ENCODE data around the gene TP53INP2.

The TP53INP2 gene

GRCh38 chr20:34732523-34732922, 28.4 kb downstream of the TP53INP2 start:
- FAIRE-seq: no peak

DNA sequence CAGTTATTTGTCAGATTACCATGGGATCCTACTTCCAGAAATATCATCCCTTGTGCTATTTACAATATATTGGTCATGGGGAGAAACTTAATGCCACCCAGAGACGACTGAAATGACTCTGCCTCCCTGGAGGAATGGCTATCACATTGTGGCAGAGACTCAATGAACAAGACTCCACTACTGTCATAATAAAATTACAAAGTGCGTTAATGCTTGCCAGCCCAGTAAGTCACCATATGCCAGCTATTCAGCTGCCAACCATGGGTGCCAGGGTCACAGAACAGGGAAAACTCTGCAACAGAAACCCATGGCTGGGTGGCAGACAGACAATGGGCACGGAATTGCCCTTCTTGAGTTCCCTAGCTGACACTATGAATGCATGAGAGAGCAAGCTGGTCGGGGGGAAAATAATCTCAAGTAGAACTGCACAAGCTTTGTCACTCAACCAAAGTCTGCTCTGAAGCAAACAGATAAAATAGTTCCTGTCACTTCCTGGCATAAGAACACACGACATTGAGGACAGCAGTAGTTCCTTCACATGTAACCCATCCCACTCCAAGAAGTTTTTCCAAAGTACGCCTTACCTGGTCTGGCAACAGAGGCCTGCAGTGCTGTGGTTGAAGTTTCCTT, 32.1 kb downstream of the TP53INP2 start:
- no peak for FAIRE-seq

GRCh38 chr20:34743039-34743438, 38.9 kb downstream of the TP53INP2 start:
- no peak for FAIRE-seq

- no peak for FAIRE-seq
Measured at GRCh38 chr20:34744340-34744739, 40.2 kb downstream of the TP53INP2 start.

DNA sequence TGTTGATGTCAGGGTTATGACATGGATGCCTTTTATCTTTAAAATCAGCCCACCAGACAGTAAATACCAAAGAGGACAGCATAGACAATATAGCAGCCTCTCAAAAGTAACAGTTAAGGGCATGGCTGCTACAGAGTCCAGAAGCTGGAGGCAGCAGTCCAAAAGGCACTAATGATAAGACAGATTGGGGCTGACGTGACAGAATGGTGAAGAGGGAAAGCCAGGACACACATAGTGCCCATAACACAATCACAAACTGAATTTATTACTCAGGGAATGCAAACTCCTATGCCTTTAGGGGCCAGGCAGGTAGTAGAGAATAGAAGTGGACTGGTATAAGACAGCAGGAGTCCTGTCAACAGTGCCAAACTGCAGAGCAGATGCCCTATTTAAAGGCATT, 40.7 kb downstream of the TP53INP2 start:
- FAIRE-seq: no peak

- FAIRE-seq: no peak
Measured at GRCh38 chr20:34746674-34747073, 42.5 kb downstream of the TP53INP2 start.

- FAIRE-seq: no peak
Measured at GRCh38 chr20:34747479-34747878, 43.3 kb downstream of the TP53INP2 start.

GRCh38 chr20:34748709-34749108, 44.6 kb downstream of the TP53INP2 start:
- FAIRE-seq: no peak

DNA sequence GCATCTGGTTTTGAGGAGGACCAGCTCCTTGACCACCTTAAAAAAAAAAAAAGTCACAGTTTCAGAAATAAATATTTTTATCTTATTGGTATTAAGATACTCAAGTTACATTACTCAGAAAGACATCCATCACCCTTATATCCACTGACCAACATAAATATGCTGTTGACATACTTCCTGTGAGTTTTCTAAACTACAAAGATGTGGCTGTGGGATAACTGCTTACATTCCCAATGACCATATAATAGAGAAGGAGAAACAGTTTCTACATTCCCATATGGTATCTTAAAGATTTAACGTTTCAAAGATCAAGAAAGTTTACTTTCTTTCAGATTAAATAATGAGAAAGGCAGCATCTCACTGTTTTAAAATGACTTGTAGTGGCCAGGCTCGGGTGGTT, 46.3 kb downstream of the TP53INP2 start:
- no peak for FAIRE-seq

DNA sequence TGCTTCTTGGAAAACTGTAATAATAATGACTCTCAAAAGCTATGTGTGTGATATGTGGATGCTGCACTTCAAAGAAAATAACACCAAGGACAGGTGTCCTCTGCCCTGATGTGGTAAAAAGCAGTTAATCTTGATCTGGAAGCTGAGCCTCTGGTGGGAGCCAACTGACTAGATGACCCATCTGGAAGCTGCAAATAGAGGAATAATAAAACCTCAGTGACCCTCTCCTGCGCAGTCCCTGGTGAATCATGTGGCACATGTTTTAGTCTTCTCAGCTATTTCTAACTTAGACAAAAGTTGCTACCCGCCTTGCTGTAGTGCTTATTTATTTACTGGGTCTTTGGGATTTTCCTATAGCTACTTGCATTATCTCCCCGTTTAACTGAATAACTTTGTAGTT, 47.3 kb downstream of the TP53INP2 start:
- FAIRE-seq: no peak

DNA sequence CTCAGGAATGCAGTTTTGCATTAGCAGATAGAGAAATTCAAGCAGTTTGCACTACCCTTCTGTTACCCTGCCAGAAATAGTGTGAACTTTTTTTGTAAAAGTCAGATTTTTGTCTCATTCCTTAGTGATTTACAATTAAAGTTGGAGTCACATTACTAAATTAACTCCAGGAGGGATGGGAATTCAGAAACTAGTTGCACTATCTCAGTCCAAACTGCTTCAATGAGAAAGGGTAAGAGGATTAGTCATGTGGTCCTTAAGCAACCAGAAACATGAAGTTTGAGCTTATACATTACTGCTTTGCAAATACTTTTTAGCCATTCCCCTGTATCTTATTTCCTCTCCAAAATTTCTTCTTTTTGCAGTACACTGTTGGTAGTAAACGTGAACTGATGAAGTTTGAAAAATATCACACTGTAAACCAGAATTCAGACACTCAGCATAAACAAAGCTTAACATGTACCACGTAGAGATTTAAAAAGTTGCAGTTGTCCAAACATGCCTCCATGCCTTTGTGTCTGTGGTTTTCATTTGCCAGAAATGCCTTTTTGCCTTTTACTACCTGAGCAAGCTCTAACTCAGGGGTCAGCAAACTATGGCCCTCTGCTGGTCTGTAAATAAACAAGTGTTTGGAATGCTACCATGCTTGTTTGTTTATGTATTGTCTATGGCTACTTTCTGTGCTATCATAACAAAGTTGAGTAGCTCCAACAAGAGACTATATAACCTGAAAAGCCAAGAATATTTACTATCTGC, 49.7 kb downstream of the TP53INP2 start:
- FAIRE-seq: no peak

DNA sequence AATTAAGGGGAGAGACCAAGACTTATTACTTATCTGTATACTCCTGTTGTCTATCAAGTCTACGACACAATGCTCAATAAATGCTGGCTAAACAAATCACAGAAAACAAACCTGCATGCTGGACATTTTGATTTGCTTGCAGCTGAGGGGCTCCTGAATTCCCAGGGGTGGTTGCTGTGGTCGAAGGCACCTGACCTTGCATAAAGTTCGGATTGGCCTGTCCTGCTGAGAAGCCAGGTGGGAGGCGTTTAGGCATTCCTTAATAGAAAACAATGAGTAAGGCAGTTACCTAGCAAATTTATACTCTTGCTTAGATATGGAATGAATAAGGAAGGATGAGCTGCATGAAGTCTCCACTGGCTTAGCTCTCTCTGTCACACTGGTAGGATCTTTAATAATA, 50.5 kb downstream of the TP53INP2 start:
- no peak for FAIRE-seq

GRCh38 chr20:34755367-34755766, 51.2 kb downstream of the TP53INP2 start:
- no peak for FAIRE-seq

DNA sequence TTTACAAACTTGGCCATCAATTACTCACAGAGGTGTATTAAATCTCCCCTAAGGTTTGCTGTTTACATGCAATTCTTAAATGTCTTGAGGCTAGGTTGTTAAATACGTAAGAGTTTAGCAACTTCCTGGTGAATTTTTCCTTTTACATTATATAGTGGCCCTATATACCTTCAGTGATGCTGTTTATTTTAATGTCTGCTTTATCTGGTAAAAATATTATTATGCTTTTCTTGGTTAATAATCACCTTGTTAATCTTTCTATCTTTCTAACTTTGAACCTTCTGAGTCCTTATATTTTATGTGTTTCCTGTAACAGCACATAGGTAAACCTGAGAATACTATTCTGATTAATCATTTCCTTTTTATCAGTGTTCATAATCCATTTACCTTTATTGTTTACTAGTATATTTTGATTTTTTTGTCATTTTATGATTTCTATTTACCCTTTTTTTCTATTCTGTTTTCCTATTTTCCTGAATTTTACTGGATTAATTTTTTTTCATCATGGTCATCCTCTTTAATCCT, 57.9 kb downstream of the TP53INP2 start:
- FAIRE-seq: peak; percentile 14
